Activated T-cell treated with anti-CD3 and anti-CD28 coated beads, Interleukin-2, amount 50 U/mL, for 72 hours (primary cell): ENCODE results near the gene MARCHF9. TPM values are rescaled to one million over a fixed set of nuclear protein-coding genes. Genes with fewer than 3 reads are reported as not detected.

ENCODE experiments used
- ATAC-seq, 2 donors: fragments of 150-1000 bp; cut with Tn5 transposase; replicated peaks in 1 of 2; 2 replicates each; pipeline ENCODE4 v1.10.0; 2021; ENCODE audit warnings: moderate library complexity in 2 of 2, mild to moderate bottlenecking in 1 of 2
- DNase-seq, 2 donors: peaks; one replicate each; pipeline ENCODE4 v3.0.0; 2021 to 2022; ENCODE audit warnings: mixed read lengths in 1 of 2
- H3K27ac Mint-ChIP-seq: one replicate; pipeline ENCODE4 v1.8.0; 2022; ENCODE audit warnings: mild to moderate bottlenecking, moderate library complexity, mixed read lengths
- H3K27me3 Mint-ChIP-seq: one replicate; pipeline ENCODE4 v1.8.0; 2022; ENCODE audit warnings: low read depth, mixed read lengths
- H3K36me3 Mint-ChIP-seq, 2 donors: one replicate each; pipeline ENCODE4 v1.8.0; 2022; ENCODE audit warnings: mixed read lengths in 2 of 2, mild to moderate bottlenecking in 1 of 2; ENCODE audit not compliant: insufficient read depth in 2 of 2
- H3K4me1 Mint-ChIP-seq: one replicate; pipeline ENCODE4 v1.8.0; 2022; ENCODE audit warnings: low read depth, mixed read lengths
- H3K4me3 Mint-ChIP-seq, 2 donors: one replicate each; pipeline ENCODE4 v1.8.0; 2022; ENCODE audit warnings: mild to moderate bottlenecking in 2 of 2, mixed read lengths in 2 of 2, moderate library complexity in 2 of 2
- H3K9me3 Mint-ChIP-seq, 2 donors: one replicate each; pipeline ENCODE4 v1.8.0; 2022; ENCODE audit warnings: mixed read lengths in 2 of 2
- total RNA-seq, 2 donors: library from RNA; stranded (reverse); gene quantifications; one replicate each; pipeline ENCODE4 v1.2.3, GENCODE V29; 2022

Gene MARCHF9
- total RNA-seq, 2 donors from 2014 or later = 30.2 to 32.9 TPM

GRCh38 chr12:57727758-57728395, 27.0 kb upstream of the MARCHF9 start:
- no peak for DNase-seq
- Mint-ChIP-seq H3K4me3 (no peak overlapping the region), H3K27me3 (no peaks in the 10 kb centered on the region), H3K36me3 (peaks cover 12 to 19% of the 10 kb centered on the region in 2 donors), H3K4me1 (no peaks in the 10 kb centered on the region), H3K9me3 (no peaks in the 10 kb centered on the region), H3K27ac (no peak overlapping the region)
- no peak for ATAC-seq

DNA sequence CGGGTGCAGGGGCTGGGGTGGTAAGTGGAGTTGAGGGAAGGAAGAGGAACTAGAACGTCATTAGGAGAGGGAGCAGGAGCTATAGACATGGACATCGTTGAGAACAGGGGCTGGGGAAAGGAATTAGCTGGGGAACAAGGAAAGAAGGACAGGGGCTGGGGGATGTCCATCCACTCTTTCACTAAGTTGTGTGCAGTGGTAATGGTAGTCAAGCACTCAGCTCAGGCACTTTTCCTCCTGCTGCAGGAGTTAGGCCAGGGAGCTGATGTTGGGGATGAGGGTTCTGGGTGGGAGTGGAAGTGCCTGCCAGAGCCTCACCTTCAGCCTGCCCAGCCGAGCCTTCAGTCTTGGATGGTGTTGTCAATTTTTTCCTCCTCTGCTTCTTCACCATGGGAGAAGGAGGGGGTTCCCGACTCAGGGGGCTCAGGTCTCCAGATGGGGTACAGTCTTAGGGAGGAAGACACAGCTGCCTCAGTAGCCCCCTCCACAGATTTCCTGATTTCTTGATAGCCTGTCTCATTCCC, 25.5 kb upstream of the MARCHF9 start:
- Mint-ChIP-seq H3K9me3 (no peaks in the 10 kb centered on the region), H3K36me3 (peaks cover 12 to 20% of the 10 kb centered on the region in 2 donors), H3K4me1 (no peaks in the 10 kb centered on the region), H3K27me3 (no peaks in the 10 kb centered on the region), H3K27ac (peak overlapping the region; percentile 56), H3K4me3 (no peak overlapping the region)
- DNase-seq (no peak), ATAC-seq (no peak)

DNA sequence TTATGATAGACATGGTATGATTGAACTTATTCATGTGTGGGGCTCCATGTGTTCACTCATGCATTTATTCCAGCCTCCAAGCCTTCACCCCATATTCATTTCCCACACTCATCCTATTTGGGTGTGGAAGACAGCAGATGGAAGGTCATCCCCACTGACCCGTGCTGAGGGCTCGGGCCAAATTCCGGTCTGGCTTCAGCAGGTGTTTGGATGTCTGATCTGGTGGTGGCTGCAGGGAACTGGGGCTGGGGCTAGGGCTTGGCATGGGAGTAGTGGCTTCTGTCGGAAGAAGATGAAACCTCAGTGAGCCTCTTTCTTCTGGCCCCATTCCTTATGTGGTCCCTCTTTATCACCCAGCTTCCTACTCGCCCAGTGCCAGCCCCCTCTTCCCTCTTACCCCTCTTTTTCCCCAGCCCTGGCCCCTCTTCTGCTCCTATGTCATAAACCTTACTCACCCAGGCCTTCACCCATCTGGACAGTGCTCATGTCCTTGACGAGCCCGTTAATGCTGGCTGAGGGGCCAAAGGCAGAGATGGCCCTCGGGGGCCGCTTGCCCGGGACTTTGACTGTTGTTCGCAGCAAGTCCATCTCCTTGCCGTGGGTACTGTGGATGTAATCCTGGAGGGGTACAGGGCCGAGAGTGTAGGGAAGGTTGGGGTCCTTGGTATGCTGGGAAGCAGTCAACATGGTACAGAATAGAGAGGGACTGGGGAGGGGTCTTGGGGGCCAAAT, 24.4 kb upstream of the MARCHF9 start:
- Mint-ChIP-seq H3K4me1 (no peaks in the 10 kb centered on the region), H3K27ac (no peak overlapping the region), H3K9me3 (no peaks in the 10 kb centered on the region), H3K27me3 (no peaks in the 10 kb centered on the region), H3K36me3 (peaks cover 12 to 18% of the 10 kb centered on the region in 2 donors), H3K4me3 (no peak overlapping the region)
- no peak for ATAC-seq
- no peak for DNase-seq

GRCh38 chr12:57731411-57732080, 23.4 kb upstream of the MARCHF9 start:
- DNase-seq (no peak), ATAC-seq (no peak)
- Mint-ChIP-seq H3K36me3 (peaks cover 10 to 14% of the 10 kb centered on the region in 2 donors), H3K4me3 (no peak overlapping the region), H3K9me3 (no peaks in the 10 kb centered on the region), H3K27ac (no peak overlapping the region), H3K4me1 (peaks cover 4% of the 10 kb centered on the region), H3K27me3 (no peaks in the 10 kb centered on the region)

GRCh38 chr12:57732270-57732669, 22.6 kb upstream of the MARCHF9 start:
- Mint-ChIP-seq H3K27ac (no peak overlapping the region), H3K36me3 (peaks cover 10 to 16% of the 10 kb centered on the region in 2 donors)
- ATAC-seq = no peak

GRCh38 chr12:57732726-57733593, 21.9 kb upstream of the MARCHF9 start:
- Mint-ChIP-seq H3K27me3 (no peaks in the 10 kb centered on the region), H3K4me1 (peaks cover 9% of the 10 kb centered on the region), H3K9me3 (no peaks in the 10 kb centered on the region), H3K27ac (no peak overlapping the region), H3K4me3 (no peak overlapping the region), H3K36me3 (peaks cover 6 to 12% of the 10 kb centered on the region in 2 donors)
- DNase-seq = no peak
- no peak for ATAC-seq

More at GRCh38 chr12:57732270-57732669, 22.6 kb upstream of the MARCHF9 start:
- Mint-ChIP-seq H3K4me1 (peaks cover 9% of the 10 kb centered on the region), H3K9me3 (no peaks in the 10 kb centered on the region), H3K4me3 (no peak overlapping the region), H3K27me3 (no peaks in the 10 kb centered on the region)
- no peak for DNase-seq

DNA sequence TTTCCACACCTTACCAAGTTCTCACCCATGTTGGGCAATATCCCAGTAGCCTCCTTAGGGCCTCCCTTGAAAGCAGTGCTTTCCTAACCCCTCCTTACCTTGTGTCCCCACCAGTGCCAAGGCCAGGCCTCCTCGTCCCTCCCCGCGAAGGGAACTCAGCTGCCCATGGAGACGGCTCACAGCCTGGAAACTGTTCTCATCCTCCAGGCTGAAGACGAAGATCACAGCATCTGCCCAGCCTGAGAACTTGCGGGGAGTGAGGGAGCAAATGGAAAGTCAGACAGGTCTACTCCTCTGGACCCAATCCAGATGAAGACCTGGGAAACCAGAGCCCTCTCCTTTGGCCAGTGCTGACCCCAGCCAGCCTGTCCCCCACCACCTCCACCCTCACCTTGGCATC, 21.0 kb upstream of the MARCHF9 start:
- Mint-ChIP-seq H3K4me3 (no peak overlapping the region), H3K27me3 (no peaks in the 10 kb centered on the region), H3K9me3 (no peaks in the 10 kb centered on the region), H3K27ac (no peak overlapping the region), H3K4me1 (peaks cover 10% of the 10 kb centered on the region), H3K36me3 (peaks cover 4 to 10% of the 10 kb centered on the region in 2 donors)
- no peak for DNase-seq
- no peak for ATAC-seq

GRCh38 chr12:57734591-57734990, 20.3 kb upstream of the MARCHF9 start:
- Mint-ChIP-seq H3K4me3 (no peak overlapping the region), H3K27me3 (no peaks in the 10 kb centered on the region), H3K9me3 (no peaks in the 10 kb centered on the region), H3K27ac (peak overlapping the region; percentile 14), H3K36me3 (peaks cover 2 to 10% of the 10 kb centered on the region in 2 donors), H3K4me1 (peaks cover 16% of the 10 kb centered on the region)
- no peak for DNase-seq
- no peak for ATAC-seq

GRCh38 chr12:57735198-57735855, 19.6 kb upstream of the MARCHF9 start:
- no peak for ATAC-seq
- Mint-ChIP-seq H3K27ac (peak overlapping the region; percentile 6), H3K4me1 (peaks cover 24% of the 10 kb centered on the region), H3K36me3 (peaks cover 2 to 10% of the 10 kb centered on the region in 2 donors), H3K27me3 (no peaks in the 10 kb centered on the region), H3K9me3 (no peaks in the 10 kb centered on the region), H3K4me3 (no peak overlapping the region)
- DNase-seq = no peak

- Mint-ChIP-seq H3K4me1 (peaks cover 32% of the 10 kb centered on the region), H3K27me3 (no peaks in the 10 kb centered on the region), H3K9me3 (no peaks in the 10 kb centered on the region), H3K4me3 (no peak overlapping the region), H3K36me3 (peaks cover 2 to 11% of the 10 kb centered on the region in 2 donors), H3K27ac (no peak overlapping the region)
- no peak for DNase-seq
- no peak for ATAC-seq
These were observed 18.8 kb upstream of the MARCHF9 start for GRCh38 chr12:57735952-57736740.

- Mint-ChIP-seq H3K4me1 (peaks cover 36% of the 10 kb centered on the region), H3K27me3 (no peaks in the 10 kb centered on the region), H3K9me3 (no peaks in the 10 kb centered on the region), H3K27ac (no peak overlapping the region), H3K36me3 (peaks cover 2 to 7% of the 10 kb centered on the region in 2 donors), H3K4me3 (no peak overlapping the region)
- ATAC-seq (no peak), DNase-seq (no peak)
These were observed 18.0 kb upstream of the MARCHF9 start for GRCh38 chr12:57736741-57737466.
